IMR-90 (cell line): ENCODE results near the gene SPCS3. TPM values are rescaled to one million over a fixed set of nuclear protein-coding genes. Genes with fewer than 3 reads are reported as not detected.

ENCODE experiments used
- ATAC-seq: fragments of 200-7000 bp; cut with Tn5 transposase; 2 replicates; pipeline ENCODE4 v1.9.1; 2020; ENCODE audit warnings: low read depth, mild to moderate bottlenecking, moderate library complexity
- BruUV-seq: library from RNA; stranded (reverse); fragments of 400-500 nt; replicated peaks from 2 replicates; lab custom pipeline; 2021; lab: Mats Ljungman, UMichigan
- CTCF ChIA-PET: fragments of 300-600 bp; formaldehyde crosslinking; extraction: SDS; loops from one replicate; lab custom pipeline; 2021; ENCODE audit warnings: antibody characterized with exemption; lab: Yijun Ruan, JAX
- POLR2A ChIA-PET: fragments of 300-600 bp; sonication (Branson Sonifier 250); formaldehyde crosslinking; loops from one replicate; lab custom pipeline; 2022; ENCODE audit warnings: antibody characterized with exemption; ENCODE audit not compliant: unreplicated experiment; lab: Charles Lee
- DNase-seq: peaks from one replicate; pipeline ENCODE4 v3.0.0; 2013
- H2AFZ ChIP-seq: replicated peaks from 2 replicates; pipeline ENCODE3; 2013; ENCODE audit warnings: low read length, mild to moderate bottlenecking; ENCODE audit not compliant: poor library complexity
- H2AK5ac ChIP-seq: 2 replicates; pipeline ENCODE4 v1.6.1; 2013; ENCODE audit warnings: low read depth, low read length, inconsistent platforms
- H2AK9ac ChIP-seq: replicated peaks from 2 replicates; pipeline ENCODE3; 2013; ENCODE audit warnings: mild to moderate bottlenecking, low read depth, low read length, moderate library complexity; ENCODE audit not compliant: poor library complexity
- H2BK120ac ChIP-seq: 2 replicates; pipeline ENCODE4 v1.6.1; 2013; ENCODE audit warnings: low read depth, low read length, inconsistent platforms
- H2BK15ac ChIP-seq: 3 replicates; pipeline ENCODE4 v1.6.1; 2013; ENCODE audit warnings: low read depth, low read length, inconsistent platforms
- H2BK20ac ChIP-seq: 2 replicates; pipeline ENCODE4 v1.6.1; 2013; ENCODE audit warnings: low read depth, mild to moderate bottlenecking, inconsistent platforms, low read length, moderate library complexity
- H2BK5ac ChIP-seq: 2 replicates; pipeline ENCODE4 v1.6.1; 2013; ENCODE audit warnings: mild to moderate bottlenecking, low read depth, low read length, inconsistent platforms; ENCODE audit not compliant: poor library complexity, severe bottlenecking
- H3K14ac ChIP-seq: replicated peaks from 2 replicates; pipeline ENCODE4 v1.6.1; 2013; ENCODE audit warnings: low read depth, low read length, inconsistent platforms
- H3K18ac ChIP-seq: 2 replicates; pipeline ENCODE4 v1.6.1; 2013; ENCODE audit warnings: low read depth, low read length, control low read depth
- H3K23ac ChIP-seq: 2 replicates; pipeline ENCODE4 v1.6.1; 2013; ENCODE audit warnings: low read depth, low read length, inconsistent platforms
- H3K27ac ChIP-seq: 2 replicates; pipeline ENCODE4 v1.5.1; 2013; ENCODE audit warnings: mild to moderate bottlenecking, control low read depth, low read length; ENCODE audit not compliant: insufficient read depth
- H3K27me3 ChIP-seq: 2 replicates; pipeline ENCODE4 v1.6.1; 2013; ENCODE audit warnings: low read length; ENCODE audit not compliant: control insufficient read depth, insufficient read depth
- H3K36me3 ChIP-seq: 2 replicates; pipeline ENCODE4 v1.6.1; 2013; ENCODE audit warnings: low read length, mixed read lengths; ENCODE audit not compliant: control insufficient read depth, insufficient read depth
- H3K4ac ChIP-seq: 2 replicates; pipeline ENCODE4 v1.6.1; 2013; ENCODE audit warnings: low read depth, low read length, inconsistent platforms
- H3K4me1 ChIP-seq: 2 replicates; pipeline ENCODE4 v1.6.1; 2013; ENCODE audit warnings: low read length, mixed read lengths; ENCODE audit not compliant: control insufficient read depth, insufficient read depth
- H3K4me2 ChIP-seq: 2 replicates; pipeline ENCODE4 v1.6.1; 2013; ENCODE audit warnings: low read depth, mild to moderate bottlenecking, control low read depth, low read length, moderate library complexity
- H3K4me3 ChIP-seq: 2 replicates; pipeline ENCODE4 v1.5.1; 2013; ENCODE audit warnings: low read depth, mild to moderate bottlenecking, control low read depth, low read length, moderate library complexity; ENCODE audit not compliant: insufficient read depth
- H3K56ac ChIP-seq: 2 replicates; pipeline ENCODE4 v1.6.1; 2013; ENCODE audit warnings: low read length, inconsistent platforms; ENCODE audit not compliant: insufficient read depth; ENCODE audit errors: extremely low read depth
- H3K79me1 ChIP-seq, 2 experiments: 2 replicates each; pipeline ENCODE4 v1.6.1; 2013; ENCODE audit warnings: low read length in 2 of 2, inconsistent platforms in 1 of 2, low read depth in 1 of 2
- H3K9ac ChIP-seq: 2 replicates; pipeline ENCODE4 v1.6.1; 2013; ENCODE audit warnings: low read depth, low read length, control low read depth
- H3K9me1 ChIP-seq: 2 replicates; pipeline ENCODE4 v1.6.1; 2013; ENCODE audit warnings: low read length, inconsistent platforms; ENCODE audit not compliant: insufficient read depth
- H3K9me3 ChIP-seq: 2 replicates; pipeline ENCODE4 v1.6.1; 2013; ENCODE audit warnings: low read length; ENCODE audit not compliant: control insufficient read depth, insufficient read depth
- H4K20me1 ChIP-seq: 2 replicates; pipeline ENCODE4 v1.6.1; 2013; ENCODE audit warnings: low read length, inconsistent platforms; ENCODE audit not compliant: insufficient read depth
- H4K5ac ChIP-seq: 2 replicates; pipeline ENCODE4 v1.6.1; 2013; ENCODE audit warnings: mild to moderate bottlenecking, low read depth, low read length, control low read depth
- H4K8ac ChIP-seq, 2 experiments: 2 replicates each; pipeline ENCODE4 v1.6.1; 2013; ENCODE audit warnings: low read depth in 2 of 2, low read length in 2 of 2, control low read depth in 1 of 2, inconsistent platforms in 1 of 2
- H4K91ac ChIP-seq: 2 replicates; pipeline ENCODE4 v1.6.1; 2013; ENCODE audit warnings: low read depth, low read length, inconsistent platforms; ENCODE audit not compliant: insufficient read depth
- BHLHE40 ChIP-seq: fragments of 150-350 bp; IDR thresholded peaks from 2 replicates; pipeline ENCODE4 v1.6.1; 2016; ENCODE audit warnings: mild to moderate bottlenecking, low read depth, low read length
- CEBPB ChIP-seq: IDR thresholded peaks from 2 replicates; pipeline ENCODE4 v1.6.1; 2012; ENCODE audit warnings: low read depth, low read length, improper control_type of control experiment
- CHD1 ChIP-seq: IDR thresholded peaks from 2 replicates; pipeline ENCODE4 v1.6.1; 2012; ENCODE audit warnings: low read depth, low read length, improper control_type of control experiment
- MAZ ChIP-seq: IDR thresholded peaks from 2 replicates; pipeline ENCODE4 v1.6.1; 2012; ENCODE audit warnings: low read depth, mild to moderate bottlenecking, low read length, improper control_type of control experiment, moderate library complexity, borderline replicate concordance
- MXI1 ChIP-seq: IDR thresholded peaks from 2 replicates; pipeline ENCODE4 v1.6.1; 2012; ENCODE audit warnings: low read depth, mild to moderate bottlenecking, low read length, moderate library complexity, borderline replicate concordance
- NFE2L2 ChIP-seq: fragments of 150-350 bp; IDR thresholded peaks from 2 replicates; pipeline ENCODE4 v1.6.1; 2016; ENCODE audit warnings: low read depth, mild to moderate bottlenecking, low read length
- POLR2A ChIP-seq: IDR thresholded peaks from 2 replicates; pipeline ENCODE4 v1.6.1; 2012; ENCODE audit warnings: mild to moderate bottlenecking, low read depth, low read length
- RAD21 ChIP-seq: IDR thresholded peaks from 2 replicates; pipeline ENCODE4 v1.6.1; 2012; ENCODE audit warnings: low read length, improper control_type of control experiment
- SMC3 ChIP-seq: fragments of 150-350 bp; IDR thresholded peaks from 2 replicates; pipeline ENCODE4 v1.6.1; 2016; ENCODE audit warnings: low read depth, mild to moderate bottlenecking, antibody characterized with exemption, low read length, moderate library complexity
- WGBS, 2 experiments: methylation state at CpG; one replicate each; pipeline versions ENCODE4 v1.1.5 to v1.1.7; 2013; ENCODE audit warnings: missing lambda C conversion rate in 2 of 2; ENCODE audit not compliant: insufficient read length in 1 of 2; ENCODE audit errors: extremely low coverage in 2 of 2; 5-methylcytosine and 5-hydroxymethylcytosine counted together
- dilution Hi-C: fragments of 300-500 bp; cut with HindIII; formaldehyde crosslinking; loops from one replicate; pipeline ENCODE4 v1.14.3; 2018; ENCODE audit warnings: low sequenced_read_pairs; ENCODE audit not compliant: unreplicated experiment
- in situ Hi-C: fragments of 300-500 bp; cut with MboI; formaldehyde crosslinking; loops from 3 replicates; pipeline ENCODE4 v1.14.3; 2019; ENCODE audit warnings: low sequenced_read_pairs, inconsistent platforms, mixed read lengths
- intact Hi-C: fragments of 100-400 bp; cut with micrococcal nuclease; formaldehyde crosslinking; loops from 2 replicates; pipeline ENCODE4 v1.10.0; 2022
- polyA plus RNA-seq, 3 experiments: library from polyadenylated mRNA; depleted of rRNA; stranded (reverse); fragments of >200 nt; gene quantifications; 2 replicates each; pipeline ENCODE4 v1.2.3, GENCODE V29; 2012; ENCODE audit warnings: low replicate concordance in 1 of 3
- total RNA-seq: library from RNA; depleted of rRNA; stranded (reverse); fragments of >200 nt; gene quantifications from 2 replicates; pipeline ENCODE4 v1.2.3, GENCODE V29; 2012
- TF ChIP-seq, protein P1 (sequence below): fragments of 150-350 bp; IDR thresholded peaks from 2 replicates; pipeline ENCODE4 v1.6.1; 2017; ENCODE audit warnings: mild to moderate bottlenecking, antibody characterized with exemption, low read length, low read depth
- TF ChIP-seq, protein P2 (sequence below): fragments of 150-350 bp; IDR thresholded peaks from 2 replicates; pipeline ENCODE4 v1.6.1; 2016; ENCODE audit warnings: low read depth, mild to moderate bottlenecking, low read length, moderate library complexity, borderline replicate concordance
- TF ChIP-seq, protein P3 (sequence below): conservative IDR thresholded peaks from 2 replicates; pipeline ENCODE4 v1.5.1; 2012; ENCODE audit warnings: mild to moderate bottlenecking, low read depth, low read length, improper control_type of control experiment

SPCS3 gene
- total and polyA plus RNA-seq, 2 of the 4 experiments (the other 2 are of a cell fraction): 41.6 to 77.4 TPM

DNA sequence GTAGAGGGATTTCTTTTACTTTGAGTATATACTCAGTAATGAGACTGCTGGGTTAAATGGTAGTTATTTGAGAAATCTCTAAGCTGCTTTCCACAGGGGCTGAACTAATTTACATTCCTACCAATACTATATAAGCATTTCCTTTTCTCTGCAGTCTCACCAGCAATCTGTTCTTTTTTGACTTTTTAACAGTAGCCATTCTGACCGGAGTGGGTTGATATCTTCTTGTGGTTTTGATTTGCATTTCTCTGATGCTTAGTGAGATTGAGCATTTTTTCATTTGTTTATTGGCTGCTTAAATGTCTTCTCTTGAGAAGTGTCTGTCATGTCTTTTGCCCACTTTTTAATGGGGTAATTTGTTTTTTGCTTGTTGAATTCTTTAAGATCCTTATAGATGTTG lies 43.3 kb downstream of the SPCS3 start:
- dilution Hi-C loops: no loop called here
- intact Hi-C loops: no loop called here
- no peak overlapping the region for H3K9ac ChIP-seq
- no peak overlapping the region for H2BK5ac ChIP-seq
- no peak overlapping the region for H2BK120ac ChIP-seq
- no peak overlapping the region for H2AK5ac ChIP-seq
- no peak overlapping the region for H2AK9ac ChIP-seq
- no peak overlapping the region for H2BK15ac ChIP-seq
- BruUV-seq: no TSS peak
- peaks cover 4% of the 10 kb centered on the region for H3K4me1 ChIP-seq
- no peaks in the 10 kb centered on the region for H3K79me1 ChIP-seq
- H4K8ac ChIP-seq: no peak overlapping the region
- DNase-seq (no peak), ATAC-seq (peak; percentile 48)
- H3K4me3 ChIP-seq: no peak overlapping the region
- no peaks in the 10 kb centered on the region for H4K20me1 ChIP-seq
- TF ChIP-seq RAD21: no peak
- no peak for TF ChIP-seq MAZ
- no peak for TF ChIP-seq SMC3
- no peak for TF ChIP-seq BHLHE40
- TF ChIP-seq CHD1: no peak
- TF ChIP-seq NFE2L2: no peak
- no peak for TF ChIP-seq MXI1
- TF ChIP-seq CEBPB: no peak
- TF ChIP-seq POLR2A: no peak
- TF ChIP-seq, protein P1, sequence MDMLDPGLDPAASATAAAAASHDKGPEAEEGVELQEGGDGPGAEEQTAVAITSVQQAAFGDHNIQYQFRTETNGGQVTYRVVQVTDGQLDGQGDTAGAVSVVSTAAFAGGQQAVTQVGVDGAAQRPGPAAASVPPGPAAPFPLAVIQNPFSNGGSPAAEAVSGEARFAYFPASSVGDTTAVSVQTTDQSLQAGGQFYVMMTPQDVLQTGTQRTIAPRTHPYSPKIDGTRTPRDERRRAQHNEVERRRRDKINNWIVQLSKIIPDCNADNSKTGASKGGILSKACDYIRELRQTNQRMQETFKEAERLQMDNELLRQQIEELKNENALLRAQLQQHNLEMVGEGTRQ: no peak
- TF ChIP-seq, protein P2, sequence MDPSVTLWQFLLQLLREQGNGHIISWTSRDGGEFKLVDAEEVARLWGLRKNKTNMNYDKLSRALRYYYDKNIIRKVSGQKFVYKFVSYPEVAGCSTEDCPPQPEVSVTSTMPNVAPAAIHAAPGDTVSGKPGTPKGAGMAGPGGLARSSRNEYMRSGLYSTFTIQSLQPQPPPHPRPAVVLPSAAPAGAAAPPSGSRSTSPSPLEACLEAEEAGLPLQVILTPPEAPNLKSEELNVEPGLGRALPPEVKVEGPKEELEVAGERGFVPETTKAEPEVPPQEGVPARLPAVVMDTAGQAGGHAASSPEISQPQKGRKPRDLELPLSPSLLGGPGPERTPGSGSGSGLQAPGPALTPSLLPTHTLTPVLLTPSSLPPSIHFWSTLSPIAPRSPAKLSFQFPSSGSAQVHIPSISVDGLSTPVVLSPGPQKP: no peak
- TF ChIP-seq, protein P3, sequence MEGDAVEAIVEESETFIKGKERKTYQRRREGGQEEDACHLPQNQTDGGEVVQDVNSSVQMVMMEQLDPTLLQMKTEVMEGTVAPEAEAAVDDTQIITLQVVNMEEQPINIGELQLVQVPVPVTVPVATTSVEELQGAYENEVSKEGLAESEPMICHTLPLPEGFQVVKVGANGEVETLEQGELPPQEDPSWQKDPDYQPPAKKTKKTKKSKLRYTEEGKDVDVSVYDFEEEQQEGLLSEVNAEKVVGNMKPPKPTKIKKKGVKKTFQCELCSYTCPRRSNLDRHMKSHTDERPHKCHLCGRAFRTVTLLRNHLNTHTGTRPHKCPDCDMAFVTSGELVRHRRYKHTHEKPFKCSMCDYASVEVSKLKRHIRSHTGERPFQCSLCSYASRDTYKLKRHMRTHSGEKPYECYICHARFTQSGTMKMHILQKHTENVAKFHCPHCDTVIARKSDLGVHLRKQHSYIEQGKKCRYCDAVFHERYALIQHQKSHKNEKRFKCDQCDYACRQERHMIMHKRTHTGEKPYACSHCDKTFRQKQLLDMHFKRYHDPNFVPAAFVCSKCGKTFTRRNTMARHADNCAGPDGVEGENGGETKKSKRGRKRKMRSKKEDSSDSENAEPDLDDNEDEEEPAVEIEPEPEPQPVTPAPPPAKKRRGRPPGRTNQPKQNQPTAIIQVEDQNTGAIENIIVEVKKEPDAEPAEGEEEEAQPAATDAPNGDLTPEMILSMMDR: no peak
- H2BK20ac ChIP-seq: no peak overlapping the region
- H4K5ac ChIP-seq: no peak overlapping the region
- ChIA-PET POLR2A (no interaction called here), CTCF (no interaction called here)
- peaks cover 3% of the 10 kb centered on the region; the same call in 1 of the 2 replicates for H3K9me3 ChIP-seq
- no peak overlapping the region for H3K4me2 ChIP-seq
- H3K27ac ChIP-seq: no peak overlapping the region
- no peak overlapping the region for H2AFZ ChIP-seq
- H3K4ac ChIP-seq: no peak overlapping the region
- H3K9me1 ChIP-seq: no peaks in the 10 kb centered on the region; the same call in 1 of the 2 replicates
- H4K91ac ChIP-seq: no peak overlapping the region
- no peak overlapping the region for H3K56ac ChIP-seq
- no peaks in the 10 kb centered on the region for H3K36me3 ChIP-seq
- no peaks in the 10 kb centered on the region for H3K27me3 ChIP-seq
- no CpG with 5 or more reads among the region's 1 CpG for WGBS, 2 experiments
- H3K23ac ChIP-seq: no peak overlapping the region
- H3K18ac ChIP-seq: no peak overlapping the region
- in situ Hi-C loops: loop anchor here (25.0 kb wide), 2 partner anchors 1174 to 1599 kb away; no protein-coding TSS in a partner anchor
- H3K14ac ChIP-seq: no peak overlapping the region
